Pancreas (tissue), 10 donors: ENCODE results near the gene ENTPD6. TPM values are rescaled to one million over a fixed set of nuclear protein-coding genes. Genes with fewer than 3 reads are reported as not detected.
A peak's percentile ranks its signal among the peaks of the same experiment; 100 is the strongest.
"Not testable (repeated sequence)": the region's sequence is repeated elsewhere in the genome, so short reads cannot be mapped to it uniquely, and the experiment has no call there.

Experiments
- ATAC-seq, 4 donors: fragments of 200-7000 bp; cut with Tn5 transposase; one replicate each; pipeline versions ENCODE4 v1.8.0 to v1.9.1; 2020; ENCODE audit warnings: mild to moderate bottlenecking in 4 of 4, moderate library complexity in 4 of 4
- DNase-seq, 6 donors: peaks; one replicate each; pipeline ENCODE4 v3.0.0-alpha.2; 2020
- FAIRE-seq: peaks from 2 replicates; lab custom pipeline; 2012; peaks lifted over from hg19 to GRCh38; lab: Jason Lieb, UNC
- H3K27ac ChIP-seq, 4 donors: fragments of 200-600 bp; sonication (generic); 1 replicate in 3 of 4; 2 replicates in 1 of 4; pipeline versions ENCODE4 v1.5.0 to v1.8.0; 2020
- H3K27me3 ChIP-seq, 4 donors: fragments of 200-600 bp; one replicate each; pipeline ENCODE4 v1.8.0; 2021
- H3K36me3 ChIP-seq, 3 donors: fragments of 200-600 bp; sonication (generic) in 1 of 3; one replicate each; pipeline versions ENCODE4 v1.5.0 to v1.8.0; 2020 to 2021
- H3K4me1 ChIP-seq, 3 donors: fragments of 200-600 bp; one replicate each; pipeline ENCODE4 v1.8.0; 2021
- H3K4me3 ChIP-seq, 4 donors: fragments of 200-600 bp; sonication (generic) in 2 of 4; one replicate each; pipeline versions ENCODE4 v1.5.0 to v1.8.0; 2020 to 2021
- H3K9me3 ChIP-seq, 4 donors: fragments of 200-600 bp; one replicate each; pipeline ENCODE4 v1.8.0; 2021
- CTCF ChIP-seq, 4 donors: fragments of 200-600 bp; sonication (generic) in 3 of 4; IDR thresholded peaks; one replicate each; pipeline versions ENCODE4 v1.5.0 to v1.8.0; 2021; ENCODE audit warnings: antibody characterized with exemption in 4 of 4
- WGBS, 2 donors: extraction: QIAGEN DNeasy Blood & Tissue Kit; methylation state at CpG; one replicate each; pipeline ENCODE4 v1.1.7; 2013; 5-methylcytosine and 5-hydroxymethylcytosine counted together
- intact Hi-C, 3 donors: fragments of 100-400 bp; cut with DNase I; formaldehyde crosslinking; loops; one replicate each; pipeline versions ENCODE4 v1.11.1 to v1.14.2; 2022
- polyA plus RNA-seq, 2 donors: library from polyadenylated mRNA; stranded (reverse); fragments of 200-250 nt; gene quantifications; one replicate each; pipeline ENCODE4 v1.2.3, GENCODE V29; 2013
- total RNA-seq, 6 donors: library from RNA; stranded (reverse); fragmentation: NEBNext Ultra II Directional in 4 of 6; extraction: Animal tissue kit (Norgen Biotek cat#: 25700) in 4 of 6; gene quantifications; one replicate each; pipeline versions ENCODE4 v1.2.1 to v1.2.4, GENCODE V29; 2021 to 2023
- donor health status: healthy with polysubstance abuse.
- donor health status: DM: no; HTN: no; CAD: no; lungs with moderate emphysema.
- donor health status: DM: no; HTN: no; CAD: no.
- donor health status: control.
- donor health status: control.
- donor health status: Bipolar disorder and iron deficiency.
- donor health status: DM: yes; HTN: yes; CAD: no.
- donor health status: DM: no; HTN: no; CAD: no.
- donor health status: DM: no; HTN: no; CAD: no.
- donor health status: DM: yes; HTN: yes; CAD: no.

The ENTPD6 gene
- total and polyA plus RNA-seq, 8 donors = 31.4 to 99.3 (median 44.7) TPM

GRCh38 chr20:25238319-25239037 is 43.0 kb downstream of the ENTPD6 start:
- TF ChIP-seq CTCF (IDR thresholded peaks at IDR 0.05) = no peak
- H3K9me3 ChIP-seq = no peaks in the 10 kb centered on the region
- intact Hi-C loops = no loop called here
- H3K4me3 ChIP-seq = no peak overlapping the region
- ATAC-seq (no peak), FAIRE-seq (no peak), DNase-seq (no peak)
- 91 to 93% methylated on average over 12 of the region's 12 CpGs for WGBS, 2 donors
- H3K27me3 ChIP-seq = no peaks in the 10 kb centered on the region
- H3K27ac ChIP-seq = no peak overlapping the region
- peaks cover 0 to 7% (median 2%) of the 10 kb centered on the region in 3 donors for H3K4me1 ChIP-seq
- no peaks in the 10 kb centered on the region for H3K36me3 ChIP-seq

GRCh38 chr20:25239387-25240370 is 44.2 kb downstream of the ENTPD6 start:
- ATAC-seq (no peak), DNase-seq (no peak)
- no peak overlapping the region for H3K27ac ChIP-seq

GRCh38 chr20:25240851-25241658 is 45.5 kb downstream of the ENTPD6 start:
- not testable (repeated sequence) for DNase-seq, H3K9me3 ChIP-seq, ATAC-seq, H3K27me3 ChIP-seq, FAIRE-seq, H3K27ac ChIP-seq, H3K36me3 ChIP-seq, H3K4me1 ChIP-seq, H3K4me3 ChIP-seq
- WGBS, 2 donors = 69 to 73% methylated on average over 9 of the region's 9 CpGs
- intact Hi-C loops = loop anchor here in 1 of 3 donors (10.0 kb wide), 1 partner anchor 46 kb away; the partner anchor contains the start of gene ENTPD6

More at GRCh38 chr20:25239387-25240370, 44.2 kb downstream of the ENTPD6 start:
- Histone ChIP-seq H3K9me3 (no peaks in the 10 kb centered on the region), H3K4me3 (no peak overlapping the region), H3K36me3 (no peaks in the 10 kb centered on the region), H3K4me1 (no peaks in the 10 kb centered on the region), H3K27me3 (no peaks in the 10 kb centered on the region)
- no peak for TF ChIP-seq CTCF (IDR thresholded peaks at IDR 0.05)
- 87 to 89% methylated on average over 19 of the region's 19 CpGs for WGBS, 2 donors
- intact Hi-C loops = loop anchor here in 1 of 3 donors (10.0 kb wide), 1 partner anchor 45 kb away; the partner anchor contains the start of gene ENTPD6
- no peak for FAIRE-seq

- DNase-seq, FAIRE-seq, H3K4me1 ChIP-seq, H3K36me3 ChIP-seq, H3K27me3 ChIP-seq, H3K9me3 ChIP-seq, ATAC-seq, H3K4me3 ChIP-seq, H3K27ac ChIP-seq: not testable (repeated sequence)
- WGBS, 2 donors = 66% methylated on average over 4 of the region's 4 CpGs
- intact Hi-C loops = loop anchor here in 1 of 3 donors (10.0 kb wide), 1 partner anchor 47 kb away; the partner anchor contains the start of gene ENTPD6
Measured at GRCh38 chr20:25241659-25241955, 46.1 kb downstream of the ENTPD6 start.

GRCh38 chr20:25242231-25242630 is 46.7 kb downstream of the ENTPD6 start:
- FAIRE-seq = no peak
- no peak overlapping the region for H3K27ac ChIP-seq
- intact Hi-C loops = loop anchor here in 1 of 3 donors (10.0 kb wide), 1 partner anchor 47 kb away; the partner anchor contains the start of gene ENTPD6
- H3K36me3 ChIP-seq = no peaks in the 10 kb centered on the region
- no peaks in the 10 kb centered on the region for H3K27me3 ChIP-seq
- no peak overlapping the region for H3K4me3 ChIP-seq
- no peak for TF ChIP-seq CTCF (IDR thresholded peaks at IDR 0.05)
- H3K4me1 ChIP-seq = peaks cover 0 to 6% (median 0%) of the 10 kb centered on the region in 3 donors
- peak in 2 of 4 donors; percentile 14 to 26 for ATAC-seq
- H3K9me3 ChIP-seq = no peaks in the 10 kb centered on the region
- DNase-seq = no peak
- 79 to 82% methylated on average over 10 of the region's 10 CpGs for WGBS, 2 donors
